Activated CD4-positive, alpha-beta T cell treated with anti-CD3 and anti-CD28 coated beads for 1 hour (primary cell): ENCODE measurements around the gene TIMM8A.
A peak's percentile ranks its signal among the peaks of the same experiment; 100 is the strongest.

Source experiments
- DNase-seq: peaks from one replicate; pipeline ENCODE4 v3.0.0-alpha.2; 2020

The TIMM8A gene

GRCh38 chrX:101348452-101349192 lies at the start of gene TIMM8A:
TIMM8A (minus strand) TSS chrX:101348742; CDS start chrX:101348664, 78 bp downstream.
- DNase-seq: peak; percentile 51

GRCh38 chrX:101397779-101398178 lies 49.2 kb upstream of the TIMM8A start:
- no peak for DNase-seq

- DNase-seq: no peak
Observed at GRCh38 chrX:101395789-101396188, 47.2 kb upstream of the TIMM8A start.

GRCh38 chrX:101394372-101394771 lies 45.8 kb upstream of the TIMM8A start:
- no peak for DNase-seq

- DNase-seq: no peak
Observed at GRCh38 chrX:101393530-101394305, 45.2 kb upstream of the TIMM8A start.

- no peak for DNase-seq
Observed at GRCh38 chrX:101391831-101392230, 43.3 kb upstream of the TIMM8A start.

- DNase-seq: peak; percentile 64
Observed at GRCh38 chrX:101390664-101391525, 42.4 kb upstream of the TIMM8A start, which contains the start of gene RPL36A. RPL36A (plus strand) TSS chrX:101391011; CDS start chrX:101391044, 33 bp downstream.

GRCh38 chrX:101388604-101389003 lies 40.1 kb upstream of the TIMM8A start:
- DNase-seq: no peak

- no peak for DNase-seq
Observed at GRCh38 chrX:101386542-101386885, 38.0 kb upstream of the TIMM8A start.

GRCh38 chrX:101385795-101386541 lies 37.4 kb upstream of the TIMM8A start, which contains the start of gene BTK:
BTK (minus strand) TSS chrX:101386191; CDS start chrX:101375284, 10,907 bp downstream.
- DNase-seq: no peak

- DNase-seq: no peak
Observed at GRCh38 chrX:101385026-101385684, 36.6 kb upstream of the TIMM8A start.

GRCh38 chrX:101383679-101384205 lies 35.2 kb upstream of the TIMM8A start:
- no peak for DNase-seq

GRCh38 chrX:101377547-101377946 lies 29.0 kb upstream of the TIMM8A start:
- DNase-seq: no peak

- DNase-seq: no peak
Observed at GRCh38 chrX:101370888-101371504, 22.5 kb upstream of the TIMM8A start.

GRCh38 chrX:101369687-101370086 lies 21.1 kb upstream of the TIMM8A start:
- DNase-seq: no peak

- DNase-seq: no peak
Observed at GRCh38 chrX:101368800-101369199, 20.3 kb upstream of the TIMM8A start.

GRCh38 chrX:101365301-101365795 lies 16.8 kb upstream of the TIMM8A start:
- DNase-seq: no peak

GRCh38 chrX:101362757-101363156 lies 14.2 kb upstream of the TIMM8A start:
- no peak for DNase-seq

- DNase-seq: no peak
Observed at GRCh38 chrX:101362116-101362515, 13.6 kb upstream of the TIMM8A start.

- no peak for DNase-seq
Observed at GRCh38 chrX:101360390-101360789, 11.8 kb upstream of the TIMM8A start.

- DNase-seq: no peak
Observed at GRCh38 chrX:101359966-101360365, 11.4 kb upstream of the TIMM8A start.
